SU-DHL-6 (cell line): Measurements from ENCODE around the gene TMEM52.

Experiments used
- EZH2phosphoT487 ChIP-seq: fragments of 200-600 bp; sonication (generic), shearing (Covaris generic); conservative IDR thresholded peaks from 2 replicates; pipeline ENCODE4 v1.6.1; 2018; ENCODE audit warnings: mild to moderate bottlenecking, antibody characterized with exemption, low read length, moderate library complexity, mixed read lengths
- TF ChIP-seq, protein P1 (sequence below): fragments of 200-600 bp; sonication (generic); IDR thresholded peaks from one replicate; pipeline ENCODE4 v1.5.1; 2017; ENCODE audit warnings: antibody characterized with exemption, mild to moderate bottlenecking, low read length, moderate library complexity; ENCODE audit not compliant: insufficient read depth, poor library complexity, severe bottlenecking

DNA sequence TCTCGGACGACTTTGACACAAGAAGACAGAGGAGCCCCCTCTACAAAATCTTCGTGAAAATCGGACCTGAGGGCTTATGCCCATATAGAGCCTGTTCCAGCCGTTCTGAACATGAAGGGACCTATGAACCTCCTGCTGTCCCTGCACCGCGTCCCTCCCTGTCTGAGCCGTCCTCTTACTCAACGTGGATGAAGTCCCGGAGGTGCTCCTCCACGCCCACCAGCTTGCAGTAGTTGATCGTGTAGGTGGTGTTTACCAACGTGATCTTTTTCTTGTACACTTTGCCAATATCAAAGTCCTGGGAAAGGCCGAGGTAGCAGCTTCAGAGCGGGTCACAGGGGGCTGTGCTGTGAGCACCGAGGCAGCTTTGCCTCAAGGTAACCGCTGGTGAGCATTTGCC, 44.5 kb upstream of the TMEM52 start:
- TF ChIP-seq, protein P1, sequence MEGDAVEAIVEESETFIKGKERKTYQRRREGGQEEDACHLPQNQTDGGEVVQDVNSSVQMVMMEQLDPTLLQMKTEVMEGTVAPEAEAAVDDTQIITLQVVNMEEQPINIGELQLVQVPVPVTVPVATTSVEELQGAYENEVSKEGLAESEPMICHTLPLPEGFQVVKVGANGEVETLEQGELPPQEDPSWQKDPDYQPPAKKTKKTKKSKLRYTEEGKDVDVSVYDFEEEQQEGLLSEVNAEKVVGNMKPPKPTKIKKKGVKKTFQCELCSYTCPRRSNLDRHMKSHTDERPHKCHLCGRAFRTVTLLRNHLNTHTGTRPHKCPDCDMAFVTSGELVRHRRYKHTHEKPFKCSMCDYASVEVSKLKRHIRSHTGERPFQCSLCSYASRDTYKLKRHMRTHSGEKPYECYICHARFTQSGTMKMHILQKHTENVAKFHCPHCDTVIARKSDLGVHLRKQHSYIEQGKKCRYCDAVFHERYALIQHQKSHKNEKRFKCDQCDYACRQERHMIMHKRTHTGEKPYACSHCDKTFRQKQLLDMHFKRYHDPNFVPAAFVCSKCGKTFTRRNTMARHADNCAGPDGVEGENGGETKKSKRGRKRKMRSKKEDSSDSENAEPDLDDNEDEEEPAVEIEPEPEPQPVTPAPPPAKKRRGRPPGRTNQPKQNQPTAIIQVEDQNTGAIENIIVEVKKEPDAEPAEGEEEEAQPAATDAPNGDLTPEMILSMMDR, result no peak
- no peak for TF ChIP-seq EZH2phosphoT487
